Measurements from ENCODE around the gene CEP128.
"Not testable (repeated sequence)": the region's sequence is repeated elsewhere in the genome, so short reads cannot be mapped to it uniquely, and the experiment has no call there.

CEP128 gene

DNA sequence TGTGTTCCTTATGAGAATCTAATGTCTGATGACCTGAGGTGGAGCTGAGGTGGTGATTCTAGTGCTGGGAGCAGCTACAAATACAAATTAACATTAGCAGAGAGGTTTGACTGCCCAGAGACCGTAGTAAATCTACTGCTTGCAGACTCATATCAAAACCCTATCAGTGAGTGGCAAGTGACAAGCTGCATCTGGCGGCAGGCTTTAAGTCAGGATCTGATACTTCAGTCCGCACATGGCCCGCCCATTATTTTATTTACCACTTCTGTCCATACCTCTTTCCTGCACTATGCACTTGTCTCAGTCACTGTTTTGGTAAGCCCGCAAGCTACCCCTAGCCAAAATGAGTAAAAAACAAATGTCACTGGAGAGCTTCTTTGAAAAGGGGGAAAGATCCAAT is 11.4 kb downstream of the CEP128 start:
- H3K9ac ChIP-seq (ENCODE audit: low read length) = no peak overlapping the region
- no peaks in the 10 kb centered on the region for H3K36me3 ChIP-seq (ENCODE audit: control insufficient read depth, insufficient read depth, low read length)
- H3K4me1 ChIP-seq (ENCODE audit: control insufficient read depth, insufficient read depth, low read length) = no peaks in the 10 kb centered on the region
- no peaks in the 10 kb centered on the region for H3K27me3 ChIP-seq (ENCODE audit: control insufficient read depth, insufficient read depth, low read length)
- H3K4me3 ChIP-seq (ENCODE audit: low read depth, low read length) = no peak overlapping the region
- H3K9me3 ChIP-seq (ENCODE audit: control insufficient read depth, insufficient read depth, low read depth, low read length) = no peaks in the 10 kb centered on the region
- H3K27ac ChIP-seq (ENCODE audit: low read depth, low read length) = no peak overlapping the region

DNA sequence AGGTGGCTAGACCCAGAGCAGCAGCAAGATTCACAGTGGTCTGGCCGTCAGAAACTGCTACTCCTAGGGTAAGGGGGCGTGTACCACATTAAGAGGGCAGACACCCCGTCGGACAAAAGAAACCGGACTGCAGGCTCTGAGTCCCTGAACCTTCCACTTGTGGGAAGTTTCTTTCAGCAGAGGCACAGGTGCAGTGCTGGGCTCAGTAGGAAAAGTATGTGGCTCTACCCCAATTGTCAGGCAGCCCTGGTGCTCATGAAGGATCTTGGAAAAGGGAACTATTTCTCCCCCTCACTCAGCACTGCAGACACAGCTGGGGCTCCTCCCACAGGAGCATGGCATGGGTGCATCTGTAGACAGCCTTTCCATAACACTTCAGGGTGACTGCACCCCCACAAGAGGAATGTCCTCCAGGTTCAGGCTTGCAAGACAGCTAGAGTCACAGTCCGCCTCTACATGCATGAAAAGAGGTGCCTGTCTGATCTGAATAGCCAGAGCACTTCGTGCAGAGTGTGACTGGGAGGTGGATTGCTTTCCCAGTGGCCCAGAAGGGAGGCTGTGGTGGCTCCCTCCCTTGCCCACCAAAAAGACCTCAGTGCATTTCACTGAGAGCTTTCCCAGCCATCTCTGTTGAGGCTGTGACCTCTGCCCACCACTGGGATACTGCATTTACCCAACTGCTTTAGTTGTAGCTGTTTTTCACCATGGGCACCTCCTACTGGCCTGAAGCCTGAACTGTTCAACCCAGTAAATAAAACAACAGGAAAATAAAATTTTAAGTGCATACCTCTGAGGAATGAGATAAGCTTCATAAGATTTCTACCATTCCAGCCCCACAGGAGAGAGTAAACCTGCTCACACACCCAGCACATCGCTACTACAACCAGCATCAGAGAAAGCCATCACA is 14.2 kb downstream of the CEP128 start:
- Histone ChIP-seq H3K4me1 (ENCODE audit: control insufficient read depth, insufficient read depth, low read length) (peaks cover 7% of the 10 kb centered on the region; the same call in 1 of the 2 replicates), H3K4me3 (ENCODE audit: low read depth, low read length) (no peak overlapping the region), H3K9me3 (ENCODE audit: control insufficient read depth, insufficient read depth, low read depth, low read length) (no peaks in the 10 kb centered on the region), H3K27ac (ENCODE audit: low read depth, low read length) (no peak overlapping the region), H3K36me3 (ENCODE audit: control insufficient read depth, insufficient read depth, low read length) (no peaks in the 10 kb centered on the region), H3K9ac (ENCODE audit: low read length) (no peak overlapping the region), H3K27me3 (ENCODE audit: control insufficient read depth, insufficient read depth, low read length) (no peaks in the 10 kb centered on the region)

DNA sequence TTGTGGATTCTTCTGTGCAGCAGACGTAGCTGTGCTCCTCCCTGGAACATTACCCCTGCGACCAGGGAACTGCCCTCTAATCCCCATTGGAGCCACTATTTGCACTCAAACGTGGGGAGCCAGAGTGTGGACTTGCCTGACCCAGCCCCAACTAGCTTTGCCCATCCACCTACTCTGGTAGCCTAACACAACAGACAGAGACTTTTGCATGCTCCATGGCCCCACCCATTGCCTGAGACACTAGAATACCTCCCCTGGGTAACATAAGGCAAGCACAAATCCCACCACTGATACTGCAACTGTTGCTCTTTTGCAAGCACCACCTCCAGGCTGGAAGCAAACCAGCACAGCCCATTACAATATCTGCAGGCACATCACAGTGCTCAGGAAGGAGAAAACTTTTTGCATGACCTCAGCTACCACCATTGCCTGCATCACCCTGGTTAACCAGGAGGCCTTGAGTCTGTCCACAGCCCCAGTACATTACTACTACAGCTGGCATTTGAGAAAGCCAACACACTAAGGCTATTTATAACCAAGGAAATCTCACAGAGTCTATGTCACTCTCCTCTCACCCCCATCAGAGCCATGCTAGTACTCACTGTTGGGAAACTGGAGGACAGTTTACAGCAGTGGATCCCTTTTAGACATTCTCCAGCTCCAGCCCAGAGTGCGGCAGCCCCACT is 15.0 kb downstream of the CEP128 start:
- no peaks in the 10 kb centered on the region for H3K36me3 ChIP-seq (ENCODE audit: control insufficient read depth, insufficient read depth, low read length)
- no peak overlapping the region for H3K4me3 ChIP-seq (ENCODE audit: low read depth, low read length)
- peaks cover 7% of the 10 kb centered on the region; the same call in 1 of the 2 replicates for H3K4me1 ChIP-seq (ENCODE audit: control insufficient read depth, insufficient read depth, low read length)
- H3K27me3 ChIP-seq (ENCODE audit: control insufficient read depth, insufficient read depth, low read length) = no peaks in the 10 kb centered on the region
- H3K9me3 ChIP-seq (ENCODE audit: control insufficient read depth, insufficient read depth, low read depth, low read length) = no peaks in the 10 kb centered on the region
- H3K27ac ChIP-seq (ENCODE audit: low read depth, low read length) = no peak overlapping the region
- no peak overlapping the region for H3K9ac ChIP-seq (ENCODE audit: low read length)

DNA sequence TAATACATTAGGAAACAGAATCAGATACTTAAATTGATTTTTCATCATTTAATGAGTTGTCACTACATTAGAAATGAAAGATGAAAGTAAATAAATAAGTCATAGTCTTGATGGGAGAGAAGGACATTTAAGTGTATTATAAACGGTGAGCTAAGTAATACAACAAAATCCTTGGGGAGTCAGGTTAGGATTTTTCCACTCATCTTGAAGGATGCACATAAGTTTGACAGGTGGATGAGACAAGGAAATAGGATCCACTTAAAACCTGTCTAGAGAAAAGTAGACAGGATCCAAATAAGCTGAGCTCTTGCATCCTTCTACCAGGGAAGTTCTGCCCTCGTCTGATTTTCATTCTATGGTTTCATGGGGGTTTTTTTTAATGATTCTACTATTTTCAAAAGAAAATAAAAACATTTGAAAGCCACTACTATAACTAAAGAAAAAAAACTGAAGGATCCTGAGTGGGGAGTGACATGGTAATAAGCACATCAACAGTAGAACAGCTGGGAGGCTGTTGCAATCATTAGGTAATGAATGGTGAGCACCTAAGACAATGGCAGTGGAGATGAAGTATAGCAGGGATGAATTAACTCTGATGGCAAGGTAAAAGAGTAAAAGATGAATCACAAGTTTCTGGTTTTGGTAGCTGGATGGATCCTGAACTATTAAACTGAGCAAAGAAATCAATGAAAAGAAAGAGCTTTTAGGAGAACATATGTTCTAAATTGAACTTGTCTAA is 17.0 kb downstream of the CEP128 start:
- Histone ChIP-seq H3K27ac (ENCODE audit: low read depth, low read length) (no peak overlapping the region), H3K27me3 (ENCODE audit: control insufficient read depth, insufficient read depth, low read length) (no peaks in the 10 kb centered on the region), H3K9ac (ENCODE audit: low read length) (no peak overlapping the region), H3K4me3 (ENCODE audit: low read depth, low read length) (no peak overlapping the region), H3K36me3 (ENCODE audit: control insufficient read depth, insufficient read depth, low read length) (no peaks in the 10 kb centered on the region), H3K9me3 (ENCODE audit: control insufficient read depth, insufficient read depth, low read depth, low read length) (no peaks in the 10 kb centered on the region), H3K4me1 (ENCODE audit: control insufficient read depth, insufficient read depth, low read length) (peaks cover 7% of the 10 kb centered on the region; the same call in 1 of the 2 replicates)

- no peak overlapping the region for H3K9ac ChIP-seq (ENCODE audit: low read length)
- no peaks in the 10 kb centered on the region for H3K9me3 ChIP-seq (ENCODE audit: control insufficient read depth, insufficient read depth, low read depth, low read length)
- H3K27ac ChIP-seq (ENCODE audit: low read depth, low read length) = no peak overlapping the region
- no peaks in the 10 kb centered on the region for H3K27me3 ChIP-seq (ENCODE audit: control insufficient read depth, insufficient read depth, low read length)
- H3K4me3 ChIP-seq (ENCODE audit: low read depth, low read length) = no peak overlapping the region
- H3K36me3 ChIP-seq (ENCODE audit: control insufficient read depth, insufficient read depth, low read length) = no peaks in the 10 kb centered on the region
- H3K4me1 ChIP-seq (ENCODE audit: control insufficient read depth, insufficient read depth, low read length) = peaks cover 7% of the 10 kb centered on the region; the same call in 1 of the 2 replicates
Measured at GRCh38 chr14:80923368-80923767, 18.2 kb downstream of the CEP128 start.

- Histone ChIP-seq H3K9me3 (ENCODE audit: control insufficient read depth, insufficient read depth, low read depth, low read length) (no peaks in the 10 kb centered on the region), H3K36me3 (ENCODE audit: control insufficient read depth, insufficient read depth, low read length) (peaks cover 7% of the 10 kb centered on the region; the same call in 1 of the 2 replicates)
Measured at GRCh38 chr14:80919622-80920021, 21.9 kb downstream of the CEP128 start.

GRCh38 chr14:80912013-80912412 is 29.5 kb downstream of the CEP128 start:
- H3K27me3 ChIP-seq (ENCODE audit: control insufficient read depth, insufficient read depth, low read length); H3K4me3 ChIP-seq (ENCODE audit: low read depth, low read length); H3K36me3 ChIP-seq (ENCODE audit: control insufficient read depth, insufficient read depth, low read length); H3K9me3 ChIP-seq (ENCODE audit: control insufficient read depth, insufficient read depth, low read depth, low read length); H3K27ac ChIP-seq (ENCODE audit: low read depth, low read length); H3K4me1 ChIP-seq (ENCODE audit: control insufficient read depth, insufficient read depth, low read length); H3K9ac ChIP-seq (ENCODE audit: low read length): not testable (repeated sequence)

More at GRCh38 chr14:80919622-80920021, 21.9 kb downstream of the CEP128 start:
- no peak overlapping the region for H3K4me3 ChIP-seq (ENCODE audit: low read depth, low read length)
- no peak overlapping the region for H3K27ac ChIP-seq (ENCODE audit: low read depth, low read length)
- no peak overlapping the region for H3K9ac ChIP-seq (ENCODE audit: low read length)
- H3K4me1 ChIP-seq (ENCODE audit: control insufficient read depth, insufficient read depth, low read length) = peaks cover 7% of the 10 kb centered on the region; the same call in 1 of the 2 replicates
- H3K27me3 ChIP-seq (ENCODE audit: control insufficient read depth, insufficient read depth, low read length) = no peaks in the 10 kb centered on the region

DNA sequence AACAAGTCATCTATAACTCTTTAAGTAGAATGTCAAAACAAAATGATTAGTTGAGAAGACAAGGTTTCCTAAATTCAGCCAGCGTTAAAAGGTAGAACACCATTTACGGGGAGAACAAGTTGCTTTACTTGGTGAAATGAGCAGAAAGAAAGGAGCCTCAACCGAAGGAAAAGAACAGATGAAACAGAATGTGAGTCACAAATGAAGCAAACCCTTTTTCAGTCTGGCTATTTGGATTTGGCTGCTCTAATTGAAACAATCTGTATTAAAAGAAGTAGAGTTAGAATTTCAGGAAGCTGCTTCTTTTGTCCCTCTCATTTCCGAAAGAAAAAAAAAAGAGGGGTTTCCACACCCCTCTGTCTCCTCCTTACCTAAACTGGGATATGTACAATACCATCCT is 34.6 kb downstream of the CEP128 start:
- H3K4me3 ChIP-seq (ENCODE audit: low read depth, low read length) = no peak overlapping the region
- no peaks in the 10 kb centered on the region for H3K27me3 ChIP-seq (ENCODE audit: control insufficient read depth, insufficient read depth, low read length)
- no peaks in the 10 kb centered on the region for H3K4me1 ChIP-seq (ENCODE audit: control insufficient read depth, insufficient read depth, low read length)
- no peak overlapping the region for H3K27ac ChIP-seq (ENCODE audit: low read depth, low read length)
- no peak overlapping the region for H3K9ac ChIP-seq (ENCODE audit: low read length)
- H3K9me3 ChIP-seq (ENCODE audit: control insufficient read depth, insufficient read depth, low read depth, low read length) = no peaks in the 10 kb centered on the region
- H3K36me3 ChIP-seq (ENCODE audit: control insufficient read depth, insufficient read depth, low read length) = no peaks in the 10 kb centered on the region

DNA sequence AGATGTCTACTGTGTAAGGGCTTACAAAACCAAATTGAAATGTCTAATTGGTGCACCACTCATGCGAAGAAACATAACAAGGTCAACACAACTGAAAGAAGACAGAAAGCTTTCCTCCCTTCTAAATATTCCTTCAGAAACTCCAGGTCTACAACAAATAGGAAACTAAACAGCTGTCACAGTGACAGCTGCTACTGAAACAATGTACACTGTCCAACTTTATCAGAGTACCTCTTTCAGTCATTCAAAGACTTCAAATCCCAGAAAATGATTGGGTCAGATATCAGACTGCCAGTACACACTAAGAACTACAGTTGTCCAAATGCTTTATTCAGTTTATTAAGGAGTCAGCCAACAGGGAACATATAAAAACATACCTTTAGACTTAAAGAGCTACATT is 35.2 kb downstream of the CEP128 start:
- no peak overlapping the region for H3K4me3 ChIP-seq (ENCODE audit: low read depth, low read length)
- no peak overlapping the region for H3K9ac ChIP-seq (ENCODE audit: low read length)
- no peak overlapping the region for H3K27ac ChIP-seq (ENCODE audit: low read depth, low read length)
- H3K9me3 ChIP-seq (ENCODE audit: control insufficient read depth, insufficient read depth, low read depth, low read length) = no peaks in the 10 kb centered on the region
- no peaks in the 10 kb centered on the region for H3K27me3 ChIP-seq (ENCODE audit: control insufficient read depth, insufficient read depth, low read length)
- no peaks in the 10 kb centered on the region for H3K4me1 ChIP-seq (ENCODE audit: control insufficient read depth, insufficient read depth, low read length)
- H3K36me3 ChIP-seq (ENCODE audit: control insufficient read depth, insufficient read depth, low read length) = no peaks in the 10 kb centered on the region

- Histone ChIP-seq H3K4me3 (ENCODE audit: low read depth, low read length) (no peak overlapping the region), H3K36me3 (ENCODE audit: control insufficient read depth, insufficient read depth, low read length) (peaks cover 2% of the 10 kb centered on the region; the same call in 1 of the 2 replicates), H3K27ac (ENCODE audit: low read depth, low read length) (no peak overlapping the region), H3K4me1 (ENCODE audit: control insufficient read depth, insufficient read depth, low read length) (no peaks in the 10 kb centered on the region), H3K27me3 (ENCODE audit: control insufficient read depth, insufficient read depth, low read length) (no peaks in the 10 kb centered on the region), H3K9me3 (ENCODE audit: control insufficient read depth, insufficient read depth, low read depth, low read length) (no peaks in the 10 kb centered on the region), H3K9ac (ENCODE audit: low read length) (no peak overlapping the region)
Measured at GRCh38 chr14:80902608-80903007, 38.9 kb downstream of the CEP128 start.
